GM21526 (cell line): Measurements from ENCODE around the gene YPEL3.
A peak's percentile ranks its signal among the peaks of the same experiment; 100 is the strongest.

Source experiments
- ATAC-seq: cut with Tn5 transposase; IDR thresholded peaks from one replicate; pipeline ENCODE4 v1.9.1; 2021; ENCODE audit warnings: moderate library complexity; ENCODE audit not compliant: unreplicated experiment, low FRiP score

YPEL3 gene

GRCh38 chr16:30091474-30092372 is 4.3 kb downstream of the YPEL3 start, which contains the start of gene TBX6:
TBX6 (minus strand) TSS chr16:30091924; CDS start chr16:30091193, 731 bp downstream.
- peak; percentile 56 for ATAC-seq

- ATAC-seq: no peak
These were observed 5.2 kb downstream of the YPEL3 start for GRCh38 chr16:30090610-30091331.

GRCh38 chr16:30088832-30089624 is 7.0 kb downstream of the YPEL3 start:
- ATAC-seq: no peak

- no peak for ATAC-seq
These were observed 7.7 kb downstream of the YPEL3 start for GRCh38 chr16:30088237-30088831.

GRCh38 chr16:30087181-30087898 is 8.7 kb downstream of the YPEL3 start:
- no peak for ATAC-seq

GRCh38 chr16:30086291-30087140 is 9.5 kb downstream of the YPEL3 start:
- no peak for ATAC-seq

- ATAC-seq: no peak
These were observed 10.2 kb downstream of the YPEL3 start for GRCh38 chr16:30085820-30086219.

GRCh38 chr16:30085247-30085646 is 10.8 kb downstream of the YPEL3 start:
- ATAC-seq: no peak

GRCh38 chr16:30084816-30085159 is 11.2 kb downstream of the YPEL3 start:
- ATAC-seq: no peak

GRCh38 chr16:30084096-30084815 is 11.8 kb downstream of the YPEL3 start:
- no peak for ATAC-seq

GRCh38 chr16:30083216-30084055 is 12.6 kb downstream of the YPEL3 start:
- ATAC-seq: no peak

- no peak for ATAC-seq
These were observed 13.4 kb downstream of the YPEL3 start for GRCh38 chr16:30082545-30083090.

- ATAC-seq: no peak
These were observed 16.5 kb downstream of the YPEL3 start for GRCh38 chr16:30079480-30079879.

- no peak for ATAC-seq
These were observed 17.3 kb downstream of the YPEL3 start for GRCh38 chr16:30078744-30079143.

- ATAC-seq: no peak
These were observed 18.4 kb downstream of the YPEL3 start for GRCh38 chr16:30077656-30078055.

- no peak for ATAC-seq
These were observed 19.7 kb downstream of the YPEL3 start for GRCh38 chr16:30076276-30076791.
